PC-9 (cell line): ENCODE data around the gene CEP20.

Experiments used
- CTCF ChIP-seq: fragments of 200-600 bp; sonication (generic); conservative IDR thresholded peaks from 2 replicates; pipeline ENCODE4 v1.6.1; 2017; ENCODE audit warnings: mixed run types, antibody characterized with exemption, mild to moderate bottlenecking, moderate library complexity
- EZH2 ChIP-seq: fragments of 200-600 bp; sonication (generic); IDR thresholded peaks from 2 replicates; pipeline ENCODE4 v1.8.0; 2017; ENCODE audit warnings: antibody characterized with exemption, low read depth

GRCh38 chr16:15857724-15858560, 30.5 kb downstream of the CEP20 start:
- TF ChIP-seq CTCF, result no peak
- TF ChIP-seq EZH2, result no peak
